HG03280 (cell line): Measurements from ENCODE around the gene KRTAP4-1.
"Not testable (repeated sequence)": the region's sequence is repeated elsewhere in the genome, so short reads cannot be mapped to it uniquely, and the experiment has no call there.

ENCODE experiments used
- ATAC-seq: cut with Tn5 transposase; IDR thresholded peaks from one replicate; pipeline ENCODE4 v1.9.1; 2021; ENCODE audit warnings: mild to moderate bottlenecking, moderate library complexity; ENCODE audit not compliant: unreplicated experiment

The KRTAP4-1 gene

DNA sequence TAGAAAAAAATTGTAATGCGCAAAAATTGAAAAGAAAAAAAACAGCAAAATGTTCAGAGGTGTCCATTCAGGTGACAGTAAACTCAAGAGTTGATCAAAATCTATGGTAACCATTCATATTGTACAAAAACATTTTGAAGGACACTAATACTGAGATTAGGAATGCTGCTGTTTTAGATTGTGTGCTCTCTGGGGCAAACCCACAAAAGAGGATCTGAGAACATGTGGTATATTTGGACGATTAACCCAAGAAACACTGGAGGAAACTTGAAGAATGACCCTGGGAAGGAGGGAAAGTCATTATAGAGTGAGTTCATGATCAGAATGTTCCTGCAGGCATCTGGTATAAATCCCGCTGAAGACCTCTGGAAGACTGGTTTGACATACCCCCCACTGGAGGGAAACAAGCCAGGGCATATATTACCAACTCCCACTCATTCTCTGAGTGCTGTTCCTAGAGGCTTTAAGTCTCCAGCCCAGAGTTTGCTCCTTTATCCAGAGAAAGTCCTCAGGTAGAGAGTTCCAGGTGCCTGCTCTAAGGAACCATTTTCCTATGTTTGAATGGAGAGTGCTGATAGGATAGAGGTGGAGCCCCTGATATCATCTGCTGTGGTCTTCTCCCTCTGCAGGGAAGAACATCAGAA, 7.8 kb downstream of the KRTAP4-1 start:
- ATAC-seq, result no peak

DNA sequence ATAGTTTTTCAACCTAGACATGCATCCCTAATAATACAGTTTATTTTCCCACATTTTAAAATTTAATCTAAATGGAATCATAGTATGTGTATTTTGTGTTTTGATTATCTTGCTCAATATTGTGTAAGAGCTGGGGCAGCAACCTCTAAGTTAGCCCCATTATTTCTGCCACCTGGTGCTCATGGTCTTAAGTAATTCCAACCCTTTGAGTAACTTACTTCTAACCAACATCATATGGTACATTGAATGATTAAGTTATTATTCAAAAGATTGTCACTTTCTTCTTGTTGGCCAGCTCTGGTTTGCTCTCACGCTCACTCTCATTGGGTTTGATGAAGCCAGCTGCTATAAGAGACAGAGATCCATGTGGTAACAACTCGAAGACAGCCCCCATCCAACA, 12.8 kb downstream of the KRTAP4-1 start:
- ATAC-seq, result no peak

DNA sequence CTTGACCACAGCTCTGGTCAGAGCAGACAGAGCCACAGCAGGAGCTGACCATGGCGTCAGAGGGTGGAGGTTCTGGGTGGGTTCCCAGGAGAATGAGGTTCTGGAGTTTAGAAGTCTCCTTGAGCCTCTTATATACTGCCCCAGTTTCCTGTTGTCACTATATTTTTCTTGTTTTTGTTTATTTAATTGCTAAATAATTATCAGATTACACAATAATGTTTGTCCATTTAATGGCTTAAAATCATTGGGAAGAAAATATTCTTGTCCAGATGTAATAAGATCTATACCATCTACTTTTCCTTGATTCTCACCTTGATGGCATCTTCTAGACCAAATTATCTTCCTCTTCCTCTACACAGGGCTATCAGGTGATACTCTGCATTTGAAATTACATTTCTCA, 16.6 kb downstream of the KRTAP4-1 start, which contains the start of gene KRTAP4-3:
Gene KRTAP4-3, minus strand, starts transcription at position 101 of the 400 bp plus-strand sequence. Its CDS starts 49 bp downstream, at position 52.
- ATAC-seq, result no peak

DNA sequence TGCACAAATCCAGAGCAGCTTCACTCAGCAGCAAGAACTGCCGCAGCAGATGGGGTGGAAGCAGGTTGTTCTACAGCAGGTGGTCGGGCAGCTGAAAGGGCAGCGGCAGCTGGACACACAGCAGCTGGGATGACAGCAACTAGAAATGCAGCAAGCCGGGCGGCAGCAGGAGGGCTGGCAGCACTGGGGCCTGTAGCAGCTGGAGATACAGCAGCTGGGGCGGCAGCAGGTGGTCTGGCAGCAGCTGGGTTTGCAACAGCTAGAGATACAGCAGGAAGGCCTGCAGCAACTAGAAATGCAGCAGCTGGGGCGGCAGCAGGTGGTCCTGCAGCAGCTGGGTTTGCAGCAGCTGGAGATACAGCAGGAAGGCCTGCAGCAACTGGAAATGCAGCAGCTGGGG, 17.1 kb downstream of the KRTAP4-1 start:
- ATAC-seq, result no peak

DNA sequence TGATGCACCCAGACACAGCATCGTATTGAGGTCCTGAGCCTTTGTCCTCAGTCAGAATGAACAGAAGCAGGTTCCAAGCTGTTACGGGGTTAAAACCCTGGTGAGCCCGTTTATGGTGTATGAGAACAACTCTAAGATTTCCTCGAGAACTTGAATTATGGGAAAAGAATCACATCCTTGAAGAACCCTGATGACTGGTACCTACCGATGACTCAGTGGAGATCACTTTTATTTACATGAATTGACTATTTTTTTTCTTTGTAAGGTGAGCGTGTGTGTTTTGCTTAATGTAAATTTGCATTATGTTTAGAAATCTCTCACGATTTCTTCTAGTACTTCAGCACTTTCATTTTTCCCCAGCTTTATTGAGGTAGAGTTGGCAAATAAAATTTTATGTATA, 20.9 kb downstream of the KRTAP4-1 start:
- no peak for ATAC-seq

DNA sequence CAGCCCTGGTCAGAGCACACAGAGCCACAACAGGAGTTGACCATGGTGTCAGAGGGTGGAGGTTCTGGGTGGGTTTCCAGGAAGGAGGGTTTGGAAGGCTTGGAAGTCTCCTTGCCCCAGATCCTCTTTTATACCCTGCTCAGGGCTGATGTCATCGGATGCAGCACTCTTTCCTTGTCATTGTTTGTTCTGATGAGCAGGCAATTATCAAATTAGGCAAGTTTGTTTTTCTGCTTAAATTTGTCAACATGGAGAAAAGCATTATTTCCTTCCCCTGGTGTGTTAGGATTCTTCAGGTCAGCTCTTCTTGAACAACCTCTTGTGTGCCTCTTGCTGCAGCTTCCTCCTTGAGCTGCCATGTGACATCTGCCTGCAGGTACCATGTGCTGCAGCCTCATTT, 24.1 kb downstream of the KRTAP4-1 start, which contains the start of gene KRTAP4-4:
Gene KRTAP4-4, minus strand, starts transcription at position 101 of the 400 bp plus-strand sequence. Its CDS starts 57 bp downstream, at position 44.
- no peak for ATAC-seq

DNA sequence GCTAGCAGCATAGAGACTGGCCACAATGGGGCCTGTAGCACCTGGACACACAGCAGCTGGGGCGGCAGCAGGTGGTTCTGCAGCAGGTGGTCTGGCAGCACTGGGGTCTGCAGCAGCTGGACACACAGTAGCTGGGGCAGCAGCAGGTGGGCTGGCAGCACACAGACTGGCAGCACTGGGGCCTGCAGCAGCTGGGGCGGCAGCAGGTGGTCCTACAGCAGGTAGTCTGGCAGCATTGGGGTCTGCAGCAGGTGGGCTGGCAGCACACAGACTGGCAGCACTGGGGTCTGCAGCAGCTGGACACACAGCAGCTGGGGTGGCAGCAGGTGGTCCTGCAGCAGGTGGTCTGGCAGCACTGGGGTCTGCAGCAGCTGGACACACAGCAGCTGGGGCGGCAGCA, 24.5 kb downstream of the KRTAP4-1 start:
- ATAC-seq, result not testable (repeated sequence)

DNA sequence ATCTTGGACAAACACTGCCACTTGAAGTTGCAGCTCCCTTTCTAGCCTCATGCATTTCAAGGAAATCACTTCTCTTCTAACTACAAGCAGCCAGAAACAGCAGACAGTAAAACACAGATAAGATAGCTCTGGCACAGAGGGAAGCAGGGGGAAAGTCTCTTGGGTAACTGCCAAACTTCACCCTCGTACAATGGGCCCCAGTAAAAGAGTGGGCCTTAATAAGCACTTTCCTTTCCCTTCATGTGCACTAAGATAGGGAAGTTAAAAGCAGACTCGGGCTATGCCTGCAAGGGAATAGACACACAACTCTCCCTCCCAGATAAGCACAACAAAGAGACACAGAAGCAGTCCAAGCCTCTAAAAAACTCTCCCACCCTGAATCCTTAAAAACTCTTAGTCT, 30.9 kb downstream of the KRTAP4-1 start:
- no peak for ATAC-seq

DNA sequence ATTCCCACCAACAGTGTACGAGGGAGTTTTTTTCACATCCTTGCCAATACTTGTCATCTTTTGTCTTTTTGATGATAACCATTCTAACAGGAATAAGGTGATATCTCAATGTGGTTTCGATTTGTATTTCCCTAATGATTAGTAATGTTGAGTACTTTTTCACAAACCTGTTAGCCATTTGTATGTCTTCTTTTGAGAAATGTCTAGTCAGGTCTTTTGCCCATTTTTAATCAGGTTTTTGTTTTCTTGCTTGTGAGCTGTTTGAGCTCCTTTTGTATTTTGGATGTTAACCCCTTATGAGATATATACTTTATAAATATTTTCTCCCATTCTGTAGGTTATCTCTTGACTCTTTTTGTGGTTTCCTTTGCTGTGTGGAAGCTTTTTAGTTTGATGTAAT, 33.2 kb downstream of the KRTAP4-1 start:
- no peak for ATAC-seq

DNA sequence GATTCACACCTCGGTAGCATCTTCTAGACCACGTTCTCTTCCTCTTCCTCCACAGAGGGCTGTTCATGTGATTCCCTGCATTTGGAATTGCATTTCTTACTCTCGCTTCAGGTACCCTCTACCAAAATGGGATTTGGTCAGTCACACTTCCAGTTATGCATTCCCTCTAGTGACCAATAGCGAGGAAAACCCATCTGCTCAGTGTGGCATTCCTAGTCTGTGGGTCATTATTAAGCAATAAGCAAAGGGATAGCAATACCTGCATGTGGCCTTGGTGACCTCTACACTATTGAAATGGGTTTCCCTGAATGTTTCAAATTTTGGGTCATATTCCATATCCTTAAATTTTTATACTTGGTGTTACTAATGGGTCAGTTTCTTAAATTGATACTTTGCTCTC, 34.7 kb downstream of the KRTAP4-1 start:
- ATAC-seq, result no peak

DNA sequence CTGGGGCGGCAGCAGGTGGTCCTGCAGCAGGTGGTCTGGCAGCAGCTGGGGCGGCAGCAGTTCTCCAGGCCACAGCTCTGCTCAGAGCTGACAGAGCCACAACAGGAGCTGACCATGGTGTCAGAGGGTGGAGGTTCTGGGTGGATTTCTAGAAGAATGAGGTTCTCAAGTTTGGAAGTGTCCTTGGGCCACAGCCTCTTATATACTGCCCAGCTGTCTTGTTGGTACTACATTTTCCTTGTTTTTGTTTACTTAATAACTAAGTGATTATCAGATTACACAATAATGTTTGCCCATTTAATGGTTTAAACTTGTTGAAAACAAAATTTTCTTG, 35.1 kb downstream of the KRTAP4-1 start, which contains the start of gene KRTAP4-5:
Gene KRTAP4-5, minus strand, starts transcription at position 174 of the 334 bp plus-strand sequence. Its CDS starts 58 bp downstream, at position 116.
- ATAC-seq, result no peak

DNA sequence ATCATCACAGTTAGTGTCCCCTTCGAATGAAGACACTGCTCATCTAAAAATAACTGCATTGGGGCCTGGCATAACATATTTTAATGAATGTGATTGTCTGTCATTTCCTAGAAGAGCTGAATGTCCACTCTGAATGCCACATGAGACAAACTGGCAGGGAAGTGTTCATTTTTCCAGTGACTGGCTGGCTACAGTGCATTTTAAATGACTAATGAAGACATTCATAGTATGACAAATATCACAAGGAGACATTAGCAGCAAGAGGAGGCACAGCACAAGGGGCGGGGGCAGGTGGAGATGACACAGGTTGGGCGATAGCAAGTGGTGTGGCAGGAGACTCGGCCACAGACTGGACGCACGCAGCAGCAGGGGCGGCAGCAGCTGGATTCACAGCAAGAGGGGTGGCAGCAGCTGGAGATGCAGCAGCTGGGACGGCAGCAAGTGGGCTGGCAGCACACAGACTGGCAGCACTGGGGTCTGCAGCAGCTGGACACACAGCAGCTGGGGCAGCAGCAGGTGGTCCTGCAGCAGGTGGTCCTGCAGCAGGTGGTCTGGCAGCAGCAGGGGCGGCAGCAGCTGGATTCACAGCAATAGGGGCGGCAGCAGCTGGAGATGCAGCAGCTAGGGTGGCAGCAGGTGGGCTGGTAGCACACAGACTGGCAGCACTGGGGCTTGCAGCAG, 35.6 kb downstream of the KRTAP4-1 start:
- ATAC-seq, result not testable (repeated sequence)

DNA sequence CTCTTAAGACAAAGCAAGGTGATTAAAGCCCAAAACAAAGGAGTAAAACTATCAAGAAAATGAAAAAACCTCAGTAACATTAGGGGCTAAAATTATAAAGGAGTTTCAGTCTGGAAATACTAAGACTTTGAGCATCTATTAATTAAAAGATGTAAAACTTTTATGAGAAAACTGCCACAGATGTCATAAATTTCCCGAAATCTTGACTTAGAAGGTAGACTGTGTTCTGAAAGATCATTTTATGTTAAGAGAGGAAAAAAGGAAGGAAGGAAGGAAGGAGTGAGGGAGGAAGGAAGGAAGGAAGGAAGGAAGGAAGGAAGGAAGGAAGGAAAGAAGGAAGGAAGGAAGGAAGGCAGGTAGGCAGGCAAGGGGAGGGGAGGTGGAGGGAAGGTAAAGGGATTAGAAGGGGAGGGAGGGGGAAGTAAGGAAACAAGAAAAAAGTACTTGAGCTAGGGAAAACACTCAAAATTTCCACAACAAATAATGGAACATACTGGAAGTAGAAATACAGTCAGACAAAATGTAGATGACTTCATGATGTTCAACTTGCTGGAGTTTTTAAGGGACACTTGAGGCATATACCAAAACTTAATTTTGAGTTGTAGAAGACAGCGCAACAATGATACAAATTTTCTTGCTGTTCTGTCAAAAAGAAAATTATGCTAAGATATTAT, 37.0 kb downstream of the KRTAP4-1 start:
- ATAC-seq, result no peak

DNA sequence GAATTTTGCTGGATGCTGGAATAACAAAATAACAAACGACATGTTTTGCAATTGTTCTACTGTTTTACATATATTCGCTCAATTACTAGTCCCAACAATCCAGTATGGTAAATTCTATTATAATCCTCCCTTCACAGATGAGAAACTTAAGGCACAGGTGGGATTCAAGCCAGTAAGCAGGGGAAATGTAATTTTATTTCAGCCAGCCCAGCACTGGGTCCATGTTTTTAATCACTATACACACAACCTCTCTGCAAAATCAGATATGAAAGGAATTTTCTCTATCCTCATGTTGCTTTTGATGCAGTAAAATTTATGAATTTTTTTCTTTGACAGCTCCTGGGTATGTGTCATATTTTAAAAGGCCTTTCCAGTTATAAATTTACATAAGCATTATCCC, 39.5 kb downstream of the KRTAP4-1 start:
- ATAC-seq, result no peak

DNA sequence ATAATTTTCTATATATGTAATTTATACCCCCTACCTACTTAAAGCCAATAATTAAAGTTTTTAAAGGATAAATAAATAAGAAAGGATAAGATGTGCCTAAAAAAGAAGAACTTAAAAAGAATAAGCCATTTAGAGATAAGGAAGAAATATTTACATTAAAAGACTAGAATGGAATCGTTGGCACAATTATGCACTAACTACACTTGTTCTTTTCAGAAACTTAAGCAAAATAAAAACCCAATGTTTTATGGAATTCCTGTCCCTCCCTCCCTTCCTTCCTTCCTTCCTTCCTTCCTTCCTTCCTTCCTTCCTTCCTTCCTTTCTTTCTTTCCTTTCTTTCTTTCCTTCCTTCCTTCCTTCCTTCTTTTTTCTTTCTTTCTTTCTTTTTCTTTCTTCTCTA, 39.9 kb downstream of the KRTAP4-1 start:
- no peak for ATAC-seq

DNA sequence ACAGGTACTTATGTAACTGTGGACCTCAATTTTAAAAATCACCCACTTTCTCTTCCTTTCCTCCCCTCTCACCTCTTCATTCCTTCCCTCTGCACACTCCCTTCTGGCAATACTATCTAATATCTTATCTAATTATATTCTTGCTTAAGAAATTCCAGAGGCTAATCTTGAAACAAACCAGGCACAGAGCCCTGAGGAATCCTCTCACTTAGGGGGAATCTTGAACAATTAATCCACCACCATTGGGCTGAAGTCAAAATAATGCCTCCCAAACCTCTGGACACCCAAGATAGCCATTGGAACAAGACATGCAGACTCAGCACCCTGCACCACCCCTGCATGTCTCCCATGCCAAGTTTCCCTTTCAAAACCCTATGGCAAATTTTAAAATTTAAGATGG, 43.4 kb downstream of the KRTAP4-1 start:
- ATAC-seq, result no peak

DNA sequence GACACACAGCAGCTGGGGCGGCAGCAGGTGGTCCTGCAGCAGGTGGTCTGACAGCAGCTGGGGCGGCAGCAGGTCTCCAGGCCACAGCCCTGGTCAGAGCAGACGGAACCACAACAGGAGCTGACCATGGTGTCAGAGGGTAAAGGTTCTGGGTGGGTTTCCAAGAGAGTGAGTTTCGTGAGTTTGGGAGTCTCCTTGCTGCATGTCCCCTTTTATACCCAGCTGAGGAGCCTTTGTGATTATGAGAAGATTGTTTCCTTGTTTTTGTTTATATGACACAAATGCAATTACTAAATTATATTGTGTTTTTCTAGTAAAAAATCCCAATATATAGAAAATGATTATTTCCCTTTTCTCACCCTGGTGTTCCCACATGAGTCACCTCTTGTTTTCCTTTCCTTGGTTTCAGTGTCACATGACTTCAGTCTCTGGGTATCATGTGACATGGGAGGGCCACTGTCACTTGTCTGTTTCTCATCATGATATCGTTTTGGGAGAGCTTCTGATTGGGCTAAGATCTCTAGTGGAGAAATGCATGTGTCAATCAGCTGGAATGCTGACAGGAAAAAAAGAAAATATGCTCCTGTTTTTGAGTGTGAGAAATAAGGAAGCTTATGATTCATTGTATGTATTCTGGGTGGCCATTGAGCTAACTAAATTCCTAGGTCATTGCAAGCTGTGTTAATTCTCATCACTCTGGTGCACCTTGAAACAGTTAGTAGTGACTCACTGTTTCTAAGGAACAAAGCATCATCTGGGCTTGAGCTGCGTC, 44.2 kb downstream of the KRTAP4-1 start, which contains the start of gene KRTAP4-6:
Gene KRTAP4-6, minus strand, starts transcription at position 185 of the 772 bp plus-strand sequence. Its CDS starts 57 bp downstream, at position 128.
- no peak for ATAC-seq

DNA sequence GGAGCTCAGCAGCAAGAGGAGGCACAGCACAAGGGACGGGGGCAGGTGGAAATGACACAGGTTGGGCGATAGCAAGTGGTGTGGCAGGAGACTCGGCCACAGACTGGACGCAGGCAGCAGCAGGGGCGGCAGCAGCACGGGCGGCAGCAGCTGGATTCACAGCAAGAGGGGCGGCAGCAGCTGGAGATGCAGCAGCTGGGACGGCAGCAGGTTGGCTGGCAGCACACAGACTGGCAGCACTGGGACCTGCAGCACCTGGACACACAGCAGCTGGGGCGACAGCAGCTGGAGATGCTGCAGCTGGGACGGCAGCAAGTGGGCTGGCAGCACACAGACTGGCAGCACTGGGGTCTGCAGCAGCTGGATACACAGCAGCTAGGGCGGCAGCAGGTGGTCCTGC, 44.8 kb downstream of the KRTAP4-1 start:
- not testable (repeated sequence) for ATAC-seq
